Subcutaneous abdominal adipose tissue (tissue), 5 donors: ENCODE results near the gene MTCH2.
"Not testable (repeated sequence)": the region's sequence is repeated elsewhere in the genome, so short reads cannot be mapped to it uniquely, and the experiment has no call there.

ENCODE experiments used
- H3K27ac ChIP-seq: one replicate; pipeline ENCODE4 v1.7.0; 2013; ENCODE audit warnings: low read depth, mild to moderate bottlenecking, inconsistent platforms, low read length, moderate library complexity
- H3K27me3 ChIP-seq, 5 donors: one replicate each; pipeline ENCODE4 v1.7.0; 2013; ENCODE audit warnings: low read length in 5 of 5, inconsistent platforms in 1 of 5; ENCODE audit not compliant: control insufficient read depth in 5 of 5, insufficient read depth in 4 of 5
- H3K36me3 ChIP-seq, 5 donors: one replicate each; pipeline ENCODE4 v1.7.0; 2013; ENCODE audit warnings: low read length in 5 of 5; ENCODE audit not compliant: control insufficient read depth in 5 of 5, insufficient read depth in 5 of 5
- H3K4me1 ChIP-seq, 5 donors: one replicate each; pipeline ENCODE4 v1.7.0; 2013; ENCODE audit warnings: low read length in 5 of 5, mild to moderate bottlenecking in 3 of 5, moderate library complexity in 1 of 5; ENCODE audit not compliant: control insufficient read depth in 5 of 5, insufficient read depth in 5 of 5
- H3K4me3 ChIP-seq, 5 donors: one replicate each; pipeline ENCODE4 v1.7.0; 2013; ENCODE audit warnings: low read length in 5 of 5, low read depth in 1 of 5
- H3K9ac ChIP-seq, 5 donors: one replicate each; pipeline ENCODE4 v1.7.0; 2013; ENCODE audit warnings: low read length in 5 of 5, mild to moderate bottlenecking in 4 of 5, moderate library complexity in 3 of 5
- H3K9me3 ChIP-seq, 5 donors: one replicate each; pipeline ENCODE4 v1.7.0; 2013; ENCODE audit warnings: low read length in 5 of 5; ENCODE audit not compliant: control insufficient read depth in 5 of 5
- donor health status: healthy.
- donor health status: healthy.
- donor health status: healthy.
- donor health status: healthy.
- donor health status: healthy.

Gene MTCH2

GRCh38 chr11:47668665-47669064 lies 26.3 kb upstream of the MTCH2 start:
- Histone ChIP-seq H3K27me3 (no peaks in the 10 kb centered on the region), H3K9me3 (no peaks in the 10 kb centered on the region), H3K4me1 (no peaks in the 10 kb centered on the region), H3K27ac (no peak overlapping the region), H3K36me3 (no peaks in the 10 kb centered on the region), H3K4me3 (no peak overlapping the region), H3K9ac (no peak overlapping the region)

GRCh38 chr11:47667555-47667954 lies 25.2 kb upstream of the MTCH2 start:
- H3K27me3 ChIP-seq, result no peaks in the 10 kb centered on the region
- no peak overlapping the region for H3K4me3 ChIP-seq
- H3K4me1 ChIP-seq, result no peaks in the 10 kb centered on the region
- no peak overlapping the region for H3K9ac ChIP-seq
- no peaks in the 10 kb centered on the region for H3K36me3 ChIP-seq
- H3K9me3 ChIP-seq, result no peaks in the 10 kb centered on the region
- H3K27ac ChIP-seq, result no peak overlapping the region

GRCh38 chr11:47667135-47667534 lies 24.8 kb upstream of the MTCH2 start:
- no peaks in the 10 kb centered on the region for H3K9me3 ChIP-seq
- no peaks in the 10 kb centered on the region for H3K4me1 ChIP-seq
- H3K4me3 ChIP-seq, result no peak overlapping the region
- H3K36me3 ChIP-seq, result no peaks in the 10 kb centered on the region
- no peaks in the 10 kb centered on the region for H3K27me3 ChIP-seq
- H3K9ac ChIP-seq, result no peak overlapping the region
- no peak overlapping the region for H3K27ac ChIP-seq

GRCh38 chr11:47664936-47665335 lies 22.6 kb upstream of the MTCH2 start:
- H3K4me1 ChIP-seq, H3K27ac ChIP-seq, H3K36me3 ChIP-seq, H3K4me3 ChIP-seq, H3K27me3 ChIP-seq, H3K9me3 ChIP-seq, H3K9ac ChIP-seq: not testable (repeated sequence)

- H3K36me3 ChIP-seq, result no peaks in the 10 kb centered on the region
- H3K4me1 ChIP-seq, result no peaks in the 10 kb centered on the region
- H3K9me3 ChIP-seq, result no peaks in the 10 kb centered on the region
- H3K27me3 ChIP-seq, result no peaks in the 10 kb centered on the region
- no peak overlapping the region for H3K9ac ChIP-seq
- H3K27ac ChIP-seq, result no peak overlapping the region
- no peak overlapping the region for H3K4me3 ChIP-seq
Measured at GRCh38 chr11:47661245-47661644, 18.9 kb upstream of the MTCH2 start.

GRCh38 chr11:47659276-47659675 lies 16.9 kb upstream of the MTCH2 start:
- Histone ChIP-seq H3K36me3 (no peaks in the 10 kb centered on the region), H3K9ac (no peak overlapping the region), H3K9me3 (no peaks in the 10 kb centered on the region), H3K27me3 (no peaks in the 10 kb centered on the region), H3K27ac (no peak overlapping the region), H3K4me1 (no peaks in the 10 kb centered on the region), H3K4me3 (no peak overlapping the region)

- Histone ChIP-seq H3K36me3 (no peaks in the 10 kb centered on the region), H3K4me3 (no peak overlapping the region), H3K27me3 (no peaks in the 10 kb centered on the region), H3K9me3 (peaks cover 0 to 4% (median 2%) of the 10 kb centered on the region in 5 donors), H3K4me1 (no peaks in the 10 kb centered on the region), H3K27ac (no peak overlapping the region), H3K9ac (no peak overlapping the region)
Measured at GRCh38 chr11:47656260-47656885, 14.0 kb upstream of the MTCH2 start.

GRCh38 chr11:47651818-47652469 lies 9.6 kb upstream of the MTCH2 start:
- Histone ChIP-seq H3K27ac (no peak overlapping the region), H3K4me1 (peaks cover 0 to 4% (median 0%) of the 10 kb centered on the region in 5 donors), H3K9ac (no peak overlapping the region), H3K9me3 (peaks cover 0 to 5% (median 2%) of the 10 kb centered on the region in 5 donors), H3K27me3 (no peaks in the 10 kb centered on the region), H3K4me3 (no peak overlapping the region), H3K36me3 (no peaks in the 10 kb centered on the region)

- Histone ChIP-seq H3K36me3 (no peaks in the 10 kb centered on the region), H3K9me3 (peaks cover 0 to 5% (median 2%) of the 10 kb centered on the region in 5 donors), H3K27me3 (no peaks in the 10 kb centered on the region), H3K9ac (no peak overlapping the region), H3K27ac (no peak overlapping the region), H3K4me1 (peaks cover 0 to 4% (median 0%) of the 10 kb centered on the region in 5 donors), H3K4me3 (no peak overlapping the region)
Measured at GRCh38 chr11:47649276-47649675, 6.9 kb upstream of the MTCH2 start.

GRCh38 chr11:47646019-47646418 lies 3.7 kb upstream of the MTCH2 start:
- peaks cover 6 to 23% (median 19%) of the 10 kb centered on the region in 5 donors for H3K4me1 ChIP-seq
- no peaks in the 10 kb centered on the region for H3K9me3 ChIP-seq
- no peak overlapping the region for H3K27ac ChIP-seq
- H3K9ac ChIP-seq, result no peak overlapping the region
- no peak overlapping the region for H3K4me3 ChIP-seq
- no peaks in the 10 kb centered on the region for H3K27me3 ChIP-seq
- H3K36me3 ChIP-seq, result no peaks in the 10 kb centered on the region
